Fibroblast of villous mesenchyme (primary cell): Measurements from ENCODE around the gene NPAS2. TPM values are rescaled to one million over a fixed set of nuclear protein-coding genes. Genes with fewer than 3 reads are reported as not detected.

ENCODE experiments used
- DNase-seq: peaks from one replicate; pipeline ENCODE4 v3.0.0-alpha.2; 2010; ENCODE audit warnings: low read depth
- H3K4me3 ChIP-seq: 2 replicates; pipeline ENCODE4 v1.5.1; 2011; ENCODE audit warnings: low read depth, mild to moderate bottlenecking, low read length
- total RNA-seq: library from RNA; depleted of rRNA; stranded (reverse); fragments of >200 nt; gene quantifications from 2 replicates; pipeline ENCODE4 v1.2.3, GENCODE V29; 2012
- TF ChIP-seq, protein P1 (sequence below): IDR thresholded peaks from 2 replicates; pipeline ENCODE4 v1.5.1; 2012; ENCODE audit warnings: low read depth, mild to moderate bottlenecking, low read length; ENCODE audit not compliant: insufficient read depth

Gene NPAS2
- total RNA-seq, 1 donor, result 17.3 TPM

DNA sequence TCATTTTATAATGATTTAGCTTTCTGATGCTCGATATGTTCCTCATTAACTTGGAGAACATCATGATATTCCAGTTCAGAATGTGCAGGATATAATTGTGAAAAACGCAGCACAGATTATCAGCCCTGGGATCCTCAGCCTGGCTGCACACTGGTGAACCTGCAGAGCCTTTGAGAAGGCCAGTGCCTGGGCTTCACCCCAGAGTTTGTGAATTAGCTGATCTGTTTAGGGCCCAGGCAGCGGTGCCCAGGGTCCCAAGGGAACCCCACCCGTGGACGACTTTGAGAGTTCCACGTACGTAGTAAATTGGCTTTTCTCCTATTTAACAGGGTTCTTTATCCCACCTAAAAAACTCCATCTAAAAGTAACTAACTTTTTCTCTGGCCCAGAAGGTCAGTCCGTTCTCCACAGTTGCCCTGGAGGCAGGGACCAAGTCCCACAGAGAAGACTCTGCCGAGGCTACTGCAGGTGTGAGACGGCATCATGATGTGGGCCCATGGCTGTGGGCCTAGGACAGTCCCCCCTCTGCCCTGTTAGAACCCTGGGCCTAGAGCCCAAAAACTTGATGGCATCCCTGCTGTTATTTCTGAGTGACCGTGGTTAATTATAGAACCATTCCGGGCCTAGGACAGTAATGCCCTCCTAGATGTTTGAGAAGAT is 142.6 kb downstream of the NPAS2 start:
- TF ChIP-seq, protein P1, sequence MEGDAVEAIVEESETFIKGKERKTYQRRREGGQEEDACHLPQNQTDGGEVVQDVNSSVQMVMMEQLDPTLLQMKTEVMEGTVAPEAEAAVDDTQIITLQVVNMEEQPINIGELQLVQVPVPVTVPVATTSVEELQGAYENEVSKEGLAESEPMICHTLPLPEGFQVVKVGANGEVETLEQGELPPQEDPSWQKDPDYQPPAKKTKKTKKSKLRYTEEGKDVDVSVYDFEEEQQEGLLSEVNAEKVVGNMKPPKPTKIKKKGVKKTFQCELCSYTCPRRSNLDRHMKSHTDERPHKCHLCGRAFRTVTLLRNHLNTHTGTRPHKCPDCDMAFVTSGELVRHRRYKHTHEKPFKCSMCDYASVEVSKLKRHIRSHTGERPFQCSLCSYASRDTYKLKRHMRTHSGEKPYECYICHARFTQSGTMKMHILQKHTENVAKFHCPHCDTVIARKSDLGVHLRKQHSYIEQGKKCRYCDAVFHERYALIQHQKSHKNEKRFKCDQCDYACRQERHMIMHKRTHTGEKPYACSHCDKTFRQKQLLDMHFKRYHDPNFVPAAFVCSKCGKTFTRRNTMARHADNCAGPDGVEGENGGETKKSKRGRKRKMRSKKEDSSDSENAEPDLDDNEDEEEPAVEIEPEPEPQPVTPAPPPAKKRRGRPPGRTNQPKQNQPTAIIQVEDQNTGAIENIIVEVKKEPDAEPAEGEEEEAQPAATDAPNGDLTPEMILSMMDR, result no peak
- no peak overlapping the region for H3K4me3 ChIP-seq

DNA sequence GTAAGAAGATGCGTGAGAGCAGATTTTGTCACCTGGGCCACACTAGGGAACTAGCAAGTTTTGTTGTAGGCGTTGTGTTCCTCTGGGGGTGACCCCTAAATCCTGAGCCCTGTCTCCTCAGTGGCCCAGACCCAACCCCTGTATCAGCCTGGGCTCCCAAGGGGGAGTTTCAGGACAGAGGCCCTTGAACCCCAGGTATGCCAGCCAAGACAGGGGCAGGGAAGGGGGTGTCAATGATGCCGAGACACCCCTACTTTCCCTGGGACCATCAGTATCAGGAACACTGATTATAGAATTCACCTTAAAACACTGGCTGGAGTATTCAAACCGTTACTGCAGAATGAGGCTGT is 143.1 kb downstream of the NPAS2 start:
- no peak overlapping the region for H3K4me3 ChIP-seq
- TF ChIP-seq, protein P1, result no peak
- no peak for DNase-seq

More for the DNA sequence above, 142.6 kb downstream of the NPAS2 start:
- no peak for DNase-seq

DNA sequence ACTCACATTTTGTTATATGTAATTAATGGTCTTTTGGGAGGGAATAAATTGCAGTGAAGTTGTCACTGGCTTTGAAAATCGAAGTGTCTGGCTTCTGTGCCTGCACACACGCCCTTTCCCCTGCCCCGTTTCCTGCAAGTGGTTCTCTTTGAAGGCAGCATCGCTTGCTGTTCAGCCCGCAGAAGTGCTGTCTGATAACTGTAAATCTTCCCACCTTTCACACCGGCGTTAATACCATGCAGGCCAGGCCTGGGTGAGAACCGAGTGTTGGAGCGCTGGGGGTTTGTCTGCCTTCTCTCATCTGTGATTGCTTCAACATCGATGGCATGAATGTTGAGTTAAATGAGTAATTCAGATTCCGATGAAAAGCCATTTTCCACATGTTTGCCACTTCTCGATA is 144.3 kb downstream of the NPAS2 start:
- no peak overlapping the region for H3K4me3 ChIP-seq
- TF ChIP-seq, protein P1, result no peak
- DNase-seq, result no peak

DNA sequence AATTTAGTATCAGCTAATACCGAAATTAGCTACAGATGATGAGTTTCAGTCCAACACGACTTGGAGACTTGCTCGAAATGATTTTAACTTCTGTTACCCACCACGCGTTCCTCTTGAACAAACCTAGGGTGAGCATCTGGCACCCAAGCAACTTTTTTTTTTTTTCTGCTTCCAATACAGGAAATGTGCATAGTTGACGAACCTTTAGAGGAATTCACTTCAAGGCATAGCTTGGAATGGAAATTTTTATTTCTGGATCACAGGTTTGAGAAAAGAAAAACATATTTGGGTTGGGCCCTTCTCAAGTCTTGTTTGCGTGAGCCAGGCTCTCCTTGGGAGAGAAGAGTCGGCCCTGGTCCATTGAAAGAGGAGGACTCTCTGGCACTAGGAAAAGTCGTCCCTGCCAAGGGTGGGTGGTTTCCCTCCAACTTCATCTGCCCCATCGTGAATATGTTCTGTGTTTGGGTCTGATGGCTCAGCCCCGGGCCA is 144.8 kb downstream of the NPAS2 start:
- H3K4me3 ChIP-seq, result no peak overlapping the region
- DNase-seq, result no peak
- TF ChIP-seq, protein P1, result no peak

DNA sequence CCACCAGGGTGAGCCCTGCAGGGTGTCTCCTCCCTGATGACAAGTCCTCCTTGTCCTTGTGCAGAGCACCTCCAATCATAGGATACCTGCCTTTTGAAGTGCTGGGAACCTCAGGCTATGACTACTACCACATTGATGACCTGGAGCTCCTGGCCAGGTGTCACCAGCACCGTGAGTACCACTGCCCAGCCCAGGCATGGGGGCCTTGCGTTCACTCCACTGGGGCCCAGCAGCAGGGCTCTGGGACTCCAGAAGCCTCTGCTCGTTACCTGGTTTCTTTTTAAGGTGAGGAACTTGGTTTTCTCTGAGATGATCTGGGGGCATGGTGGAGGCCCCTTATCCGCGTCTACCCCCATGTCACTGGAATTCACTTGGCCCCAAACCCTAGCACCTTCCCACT is 145.7 kb downstream of the NPAS2 start:
- no peak for DNase-seq
- TF ChIP-seq, protein P1, result no peak
- no peak overlapping the region for H3K4me3 ChIP-seq

DNA sequence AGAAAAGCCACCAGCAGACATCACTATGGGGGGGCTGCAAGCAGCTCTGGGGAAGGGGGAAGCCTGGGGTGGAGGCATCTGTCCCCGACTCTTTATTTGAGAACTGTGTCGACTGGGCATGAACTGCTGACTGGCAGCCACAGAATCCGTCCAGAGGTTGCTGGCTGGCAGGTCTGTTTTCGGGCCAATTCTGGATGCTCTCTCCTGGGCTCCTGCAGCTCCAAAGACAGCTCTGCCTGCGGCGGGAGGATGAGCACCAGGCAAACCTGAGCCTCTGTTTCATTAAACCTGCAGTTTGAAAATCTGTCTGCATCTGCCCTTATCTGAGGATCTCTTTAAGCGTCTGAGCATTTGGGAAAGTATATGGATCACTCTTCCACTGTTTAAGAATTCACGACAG is 147.8 kb downstream of the NPAS2 start:
- H3K4me3 ChIP-seq, result no peak overlapping the region
- TF ChIP-seq, protein P1, result no peak
- no peak for DNase-seq
